CD4-positive, alpha-beta T cell (primary cell): ENCODE results near the gene ANXA9. TPM values are rescaled to one million over a fixed set of nuclear protein-coding genes. Genes with fewer than 3 reads are reported as not detected.

Experiments
- ATAC-seq: fragments of 200-7000 bp; cut with Tn5 transposase; one replicate; pipeline ENCODE4 v1.10.0; 2022; ENCODE audit warnings: mild to moderate bottlenecking; ENCODE audit not compliant: poor library complexity
- CTCF ChIA-PET: fragments of 350-600 bp; sonication (Branson Sonifier 250); formaldehyde crosslinking; loops from one replicate; lab custom pipeline; 2021; ENCODE audit warnings: antibody characterized with exemption, inconsistent platforms; lab: Charles Lee
- POLR2A ChIA-PET: fragments of 350-600 bp; sonication (Branson Sonifier 250); formaldehyde crosslinking; loops from one replicate; lab custom pipeline; 2021; ENCODE audit warnings: antibody characterized with exemption, inconsistent platforms; lab: Charles Lee
- DNase-seq, 14 experiments: peaks; one replicate each; pipeline ENCODE4 v3.0.0-alpha.2; 2013 to 2020; ENCODE audit warnings: mixed read lengths in 2 of 14
- H3K27ac ChIP-seq, 2 donors: one replicate each; pipeline versions ENCODE4 v1.5.1 to v1.7.0; 2013; ENCODE audit warnings: low read length in 2 of 2, low read depth in 1 of 2, mild to moderate bottlenecking in 1 of 2
- H3K27me3 ChIP-seq, 2 experiments: 1 replicate in 1 of 2; 2 replicates in 1 of 2; pipeline versions ENCODE4 v1.6.1 to v1.7.0; 2013; ENCODE audit warnings: low read length in 2 of 2, control low read depth in 1 of 2, mild to moderate bottlenecking in 1 of 2, moderate library complexity in 1 of 2; ENCODE audit not compliant: insufficient read depth in 2 of 2, control insufficient read depth in 1 of 2
- H3K36me3 ChIP-seq: one replicate; pipeline ENCODE4 v1.6.1; 2013; ENCODE audit warnings: low read length, control low read depth; ENCODE audit not compliant: insufficient read depth
- H3K4me1 ChIP-seq: one replicate; pipeline ENCODE4 v1.6.1; 2013; ENCODE audit warnings: low read length, control low read depth; ENCODE audit not compliant: insufficient read depth
- H3K4me3 ChIP-seq: one replicate; pipeline ENCODE4 v1.5.1; 2013; ENCODE audit warnings: mild to moderate bottlenecking, low read length, moderate library complexity
- H3K9me3 ChIP-seq, 2 experiments: 1 replicate in 1 of 2; 2 replicates in 1 of 2; pipeline versions ENCODE4 v1.6.1 to v1.7.0; 2013; ENCODE audit warnings: low read length in 2 of 2, mild to moderate bottlenecking in 2 of 2, control low read depth in 1 of 2, moderate library complexity in 1 of 2; ENCODE audit not compliant: control insufficient read depth in 1 of 2, insufficient read depth in 1 of 2
- H3K27ac Mint-ChIP-seq: one replicate; pipeline ENCODE4 v1.8.0; 2020; ENCODE audit warnings: mixed read lengths
- H3K27me3 Mint-ChIP-seq: one replicate; pipeline ENCODE4 v1.8.0; 2021; ENCODE audit warnings: mixed read lengths
- H3K36me3 Mint-ChIP-seq: one replicate; pipeline ENCODE4 v1.8.0; 2021; ENCODE audit warnings: low read depth, mixed read lengths
- H3K4me1 Mint-ChIP-seq: one replicate; pipeline ENCODE4 v1.8.0; 2021; ENCODE audit warnings: low read depth, mixed read lengths
- H3K4me3 Mint-ChIP-seq: one replicate; pipeline ENCODE4 v1.8.0; 2020; ENCODE audit warnings: mild to moderate bottlenecking, mixed read lengths
- H3K9me3 Mint-ChIP-seq: one replicate; pipeline ENCODE4 v1.8.0; 2020; ENCODE audit warnings: mixed read lengths
- CTCF ChIP-seq: fragments of 200-600 bp; IDR thresholded peaks from one replicate; pipeline ENCODE4 v1.8.0; 2022; ENCODE audit warnings: antibody characterized with exemption, mild to moderate bottlenecking
- intact Hi-C, 2 experiments: fragments of 100-400 bp; cut with DNase I in 1 of 2; cut with micrococcal nuclease in 1 of 2; formaldehyde crosslinking; loops; one replicate each; pipeline versions ENCODE4 v1.15.1 to v1.9.0; 2023 to 2025; cut with DNase I, micrococcal nuclease
- total RNA-seq, 174 experiments: library from RNA in 2 of 174; stranded (reverse) in 2 of 174; gene quantifications; one replicate each; pipeline ENCODE4 v1.2.3 and lab custom pipeline; 2021 to 2026

The ANXA9 gene
- total RNA-seq, 2 experiments from 2014 or later, result not detected

DNA sequence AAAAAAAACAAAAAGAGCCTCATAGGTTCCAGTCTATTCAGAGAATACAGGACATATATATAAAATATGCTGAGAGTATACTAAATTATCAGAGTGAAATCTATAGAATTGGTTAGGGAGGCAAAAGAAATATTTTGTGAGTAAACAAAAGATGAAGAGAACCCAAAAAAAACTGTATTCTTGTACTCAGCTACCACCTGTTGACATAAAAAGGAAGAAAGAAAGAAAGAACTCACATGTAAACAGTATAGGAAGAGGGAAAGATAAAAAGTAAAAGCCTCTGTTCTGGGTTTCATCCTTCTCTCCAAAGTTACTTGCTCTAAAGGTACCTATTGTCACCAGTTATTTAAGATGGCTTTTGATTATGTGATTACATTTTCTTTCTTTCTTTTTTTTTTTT is 44.4 kb downstream of the ANXA9 start:
- DNase-seq, result no peak
- POLR2A ChIA-PET, result interaction anchor here (0.7 to 2.3 kb wide), 2 partner anchors 21 to 30 kb away, joined by 4 to 12 read pairs; partner anchors contain the start of gene C1orf56
- intact Hi-C loops, result no loop called here

DNA sequence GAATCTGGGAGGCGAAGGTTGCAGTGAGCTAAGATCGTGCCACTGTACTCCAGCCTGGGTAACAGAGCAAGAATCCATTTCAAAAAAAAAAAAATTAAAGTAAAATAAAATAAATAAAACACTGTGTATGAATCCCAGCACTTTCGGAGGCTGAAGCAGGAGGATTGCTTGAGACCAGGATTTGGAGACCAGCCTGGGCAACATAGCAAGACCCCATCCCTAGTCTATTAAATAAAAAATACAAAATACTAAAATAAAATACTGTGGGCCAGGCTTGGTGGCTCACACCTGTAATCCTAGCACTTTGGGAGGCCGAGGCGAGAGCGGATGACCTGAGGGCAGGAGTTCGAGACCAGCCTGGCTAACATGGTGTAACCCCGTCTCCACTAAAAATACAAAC is 50.1 kb downstream of the ANXA9 start:
- Histone ChIP-seq H3K27me3 (no peaks in the 10 kb centered on the region), H3K9me3 (no peaks in the 10 kb centered on the region), H3K27ac (no peak overlapping the region), H3K4me1 (no peaks in the 10 kb centered on the region), H3K4me3 (no peak overlapping the region), H3K36me3 (peaks cover 60% of the 10 kb centered on the region)
- DNase-seq (no peak), ATAC-seq (no peak)
- no peaks in the 10 kb centered on the region for H3K9me3 Mint-ChIP-seq
- CTCF ChIA-PET, result interaction anchor here (1.6 kb wide), 1 partner anchor 68 kb away, joined by 4 read pairs; no protein-coding TSS in a partner anchor
- intact Hi-C loops, result no loop called here
- H3K27me3 Mint-ChIP-seq, result no peaks in the 10 kb centered on the region
- H3K4me3 Mint-ChIP-seq, result no peak overlapping the region
- POLR2A ChIA-PET, result interaction anchor here (0.7 kb wide), 1 partner anchor 17 kb away, joined by 3 read pairs; no protein-coding TSS in a partner anchor
- peaks cover 9% of the 10 kb centered on the region for H3K4me1 Mint-ChIP-seq
- H3K27ac Mint-ChIP-seq, result no peak overlapping the region
- TF ChIP-seq CTCF, result no peak
- H3K36me3 Mint-ChIP-seq, result peaks cover 63% of the 10 kb centered on the region

More for the DNA sequence above, 44.4 kb downstream of the ANXA9 start:
- Histone ChIP-seq H3K4me1 (peaks cover 7% of the 10 kb centered on the region), H3K36me3 (peaks cover 57% of the 10 kb centered on the region), H3K9me3 (no peaks in the 10 kb centered on the region), H3K4me3 (no peak overlapping the region), H3K27me3 (no peaks in the 10 kb centered on the region), H3K27ac (no peak overlapping the region)
- H3K9me3 Mint-ChIP-seq, result no peaks in the 10 kb centered on the region
- ATAC-seq, result no peak
- peaks cover 6% of the 10 kb centered on the region for H3K4me1 Mint-ChIP-seq
- no peak overlapping the region for H3K27ac Mint-ChIP-seq
- H3K36me3 Mint-ChIP-seq, result peaks cover 67% of the 10 kb centered on the region
- no peak for TF ChIP-seq CTCF
- CTCF ChIA-PET, result interaction anchor here (0.7 kb wide), 2 partner anchors 29 to 37 kb away, joined by 3 to 4 read pairs; no protein-coding TSS in a partner anchor
- H3K4me3 Mint-ChIP-seq, result no peak overlapping the region
- H3K27me3 Mint-ChIP-seq, result no peaks in the 10 kb centered on the region

- Histone ChIP-seq H3K36me3 (peaks cover 39% of the 10 kb centered on the region), H3K27me3 (no peaks in the 10 kb centered on the region), H3K9me3 (no peaks in the 10 kb centered on the region), H3K27ac (no peak overlapping the region), H3K4me1 (no peaks in the 10 kb centered on the region), H3K4me3 (no peak overlapping the region)
- no peak for TF ChIP-seq CTCF
- Mint-ChIP-seq H3K9me3 (no peaks in the 10 kb centered on the region), H3K36me3 (peaks cover 37% of the 10 kb centered on the region), H3K4me3 (no peak overlapping the region), H3K4me1 (peaks cover 9% of the 10 kb centered on the region), H3K27me3 (no peaks in the 10 kb centered on the region), H3K27ac (peak overlapping the region; percentile 52)
- intact Hi-C loops, result no loop called here
- POLR2A ChIA-PET, result interaction anchor here (0.9 kb wide), 1 partner anchor 65 kb away, joined by 3 read pairs; no protein-coding TSS in a partner anchor
- DNase-seq, result no peak
- CTCF ChIA-PET, result interaction anchor here (1.3 kb wide), 1 partner anchor 11 kb away, joined by 4 read pairs; no protein-coding TSS in a partner anchor
- ATAC-seq, result no peak
Observed at GRCh38 chr1:151035167-151035566, 53.1 kb downstream of the ANXA9 start.
